Hepatic stellate cell (primary cell): ENCODE results near the gene EARS2.

ENCODE experiments used
- DNase-seq: peaks from one replicate; pipeline ENCODE4 v3.0.0; 2011; ENCODE audit warnings: low spot score

Gene EARS2

DNA sequence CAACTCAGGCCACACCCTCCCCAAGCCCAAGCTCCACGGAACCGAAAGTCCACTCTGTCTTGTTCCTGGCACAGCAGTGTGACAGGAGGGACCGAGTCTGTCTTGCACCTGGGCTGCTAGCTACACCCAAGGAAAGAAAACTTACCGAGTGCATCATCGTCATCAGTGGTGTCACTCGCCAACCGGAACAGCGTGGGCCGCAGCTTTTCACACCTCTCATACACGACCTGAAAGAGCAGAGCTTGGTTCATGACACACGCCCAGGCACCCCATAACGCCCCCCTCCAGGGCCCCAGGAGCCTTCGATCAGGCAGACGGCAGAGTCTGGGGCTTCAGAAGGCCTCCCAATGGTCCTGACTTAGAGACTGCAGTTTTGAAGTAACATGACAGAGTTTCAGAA, 74.4 kb downstream of the EARS2 start:
- DNase-seq: no peak

DNA sequence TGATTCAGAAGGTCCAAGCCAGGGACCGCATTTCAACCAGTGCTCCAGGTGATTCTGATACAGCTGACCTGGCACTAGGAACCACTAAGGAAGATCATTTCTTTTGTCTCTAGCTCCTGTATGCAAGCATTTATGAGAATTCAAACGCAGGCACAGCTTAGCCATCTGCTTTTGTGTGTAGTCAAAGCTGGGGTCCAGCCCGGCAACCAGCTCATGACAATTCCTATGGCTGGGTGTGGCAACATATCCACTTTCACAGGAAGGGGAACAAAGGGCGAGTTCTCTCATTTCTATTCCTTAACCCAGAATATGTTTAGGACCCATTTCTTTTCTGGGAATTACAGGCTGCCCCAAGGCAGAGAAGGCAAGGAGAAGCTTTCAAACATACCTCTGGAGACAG, 76.9 kb downstream of the EARS2 start:
- DNase-seq: no peak

- no peak for DNase-seq
Measured at GRCh38 chr16:23479138-23479537, 78.0 kb downstream of the EARS2 start.

DNA sequence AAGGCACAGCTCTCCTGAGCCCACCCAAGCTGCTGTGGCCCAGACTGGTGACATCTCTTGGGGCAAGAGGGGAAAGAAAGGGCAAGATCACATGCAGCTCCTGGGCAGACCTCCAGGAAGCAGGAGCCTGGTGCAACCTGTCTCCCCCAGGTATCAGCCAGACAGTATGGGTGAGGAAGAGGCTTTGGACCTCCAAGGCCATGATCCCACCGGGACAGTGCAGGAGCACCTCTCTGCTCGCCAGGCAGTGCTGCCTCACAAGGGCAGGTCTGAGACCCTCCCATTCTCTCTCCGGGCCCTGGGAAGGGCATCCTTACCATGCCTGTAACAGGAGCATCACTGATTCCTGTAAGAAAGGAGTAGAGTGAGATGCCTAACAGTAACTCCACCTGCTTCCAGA, 78.6 kb downstream of the EARS2 start:
- DNase-seq: no peak

DNA sequence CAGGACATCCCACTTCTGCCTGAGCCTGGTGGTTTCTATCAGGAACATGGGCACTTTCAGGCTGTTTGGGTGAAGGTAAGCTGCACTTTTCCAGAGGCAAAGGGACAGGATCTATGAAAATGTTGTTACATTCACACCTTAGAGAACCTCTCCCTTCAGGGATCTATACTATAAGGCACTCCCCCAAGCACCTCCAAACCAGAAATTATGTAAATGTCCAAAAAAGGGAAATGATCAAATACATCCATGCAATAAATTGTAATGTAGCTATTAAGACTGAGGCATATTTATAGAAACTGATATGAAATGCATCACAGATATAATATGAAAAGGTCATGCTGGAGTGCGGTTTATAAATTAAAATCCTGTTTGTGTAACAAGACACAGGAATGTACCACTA, 80.9 kb downstream of the EARS2 start:
- no peak for DNase-seq
